NB4 (cell line): ENCODE data around the gene SYNE1.

ENCODE experiments used
- CTCF ChIP-seq: IDR thresholded peaks from one replicate; pipeline ENCODE4 v1.5.1; 2012; ENCODE audit warnings: low read depth, low read length
- MAX ChIP-seq: IDR thresholded peaks from 2 replicates; pipeline ENCODE4 v1.6.1; 2011; ENCODE audit warnings: low read depth, low read length
- POLR2A ChIP-seq: IDR thresholded peaks from 2 replicates; pipeline ENCODE4 v1.6.1; 2011; ENCODE audit warnings: mild to moderate bottlenecking; ENCODE audit not compliant: insufficient read length; ENCODE audit errors: extremely low read depth

GRCh38 chr6:152123076-152123475 is 514.1 kb downstream of the SYNE1 start:
- TF ChIP-seq CTCF (no peak), POLR2A (no peak), MAX (no peak)
